Mononuclear cell (primary cell): Measurements from ENCODE around the gene TOP2A. TPM values are rescaled to one million over a fixed set of nuclear protein-coding genes. Genes with fewer than 3 reads are reported as not detected.
"Not testable (repeated sequence)": the region's sequence is repeated elsewhere in the genome, so short reads cannot be mapped to it uniquely, and the experiment has no call there.

Experiments used
- H3K27me3 ChIP-seq: 2 replicates; pipeline ENCODE4 v1.6.0; 2011; ENCODE audit warnings: low read length, control low read depth; ENCODE audit not compliant: insufficient read depth
- H3K4me1 ChIP-seq: 2 replicates; pipeline ENCODE4 v1.5.1; 2011; ENCODE audit warnings: mild to moderate bottlenecking, low read length, control low read depth; ENCODE audit not compliant: insufficient read depth
- H3K4me3 ChIP-seq: 2 replicates; pipeline ENCODE4 v1.5.1; 2011; ENCODE audit warnings: mild to moderate bottlenecking, low read length, moderate library complexity
- H3K9me3 ChIP-seq: 2 replicates; pipeline ENCODE4 v1.5.1; 2011; ENCODE audit warnings: low read depth, mild to moderate bottlenecking, control low read depth, low read length
- total RNA-seq: library from RNA; depleted of rRNA; stranded (reverse); fragments of >200 nt; gene quantifications from one replicate; pipeline ENCODE4 v1.2.3, GENCODE V29; 2012

The TOP2A gene
- total RNA-seq, 1 donor, result 1.7 TPM

GRCh38 chr17:40377832-40378231 lies 39.9 kb downstream of the TOP2A start:
- Histone ChIP-seq H3K9me3 (no peaks in the 10 kb centered on the region), H3K4me3 (no peak overlapping the region), H3K4me1 (no peaks in the 10 kb centered on the region)

GRCh38 chr17:40376541-40376940 lies 41.2 kb downstream of the TOP2A start:
- H3K4me3 ChIP-seq, H3K9me3 ChIP-seq, H3K4me1 ChIP-seq, H3K27me3 ChIP-seq: not testable (repeated sequence)

More at GRCh38 chr17:40377832-40378231, 39.9 kb downstream of the TOP2A start:
- H3K27me3 ChIP-seq, result no peaks in the 10 kb centered on the region

GRCh38 chr17:40375786-40376185 lies 41.9 kb downstream of the TOP2A start:
- H3K9me3 ChIP-seq, H3K27me3 ChIP-seq, H3K4me1 ChIP-seq, H3K4me3 ChIP-seq: not testable (repeated sequence)

GRCh38 chr17:40374821-40375498 lies 42.7 kb downstream of the TOP2A start:
- no peaks in the 10 kb centered on the region for H3K4me1 ChIP-seq
- no peaks in the 10 kb centered on the region for H3K9me3 ChIP-seq
- no peak overlapping the region for H3K4me3 ChIP-seq
- H3K27me3 ChIP-seq, result no peaks in the 10 kb centered on the region

- Histone ChIP-seq H3K4me1 (no peaks in the 10 kb centered on the region), H3K4me3 (no peak overlapping the region), H3K27me3 (no peaks in the 10 kb centered on the region), H3K9me3 (no peaks in the 10 kb centered on the region)
Measured at GRCh38 chr17:40373999-40374398, 43.7 kb downstream of the TOP2A start.

- Histone ChIP-seq H3K4me1 (no peaks in the 10 kb centered on the region), H3K27me3 (no peaks in the 10 kb centered on the region), H3K9me3 (no peaks in the 10 kb centered on the region)
Measured at GRCh38 chr17:40373324-40373723, 44.4 kb downstream of the TOP2A start.

GRCh38 chr17:40372644-40373043 lies 45.1 kb downstream of the TOP2A start:
- not testable (repeated sequence) for H3K9me3 ChIP-seq, H3K27me3 ChIP-seq, H3K4me1 ChIP-seq, H3K4me3 ChIP-seq

More at GRCh38 chr17:40373324-40373723, 44.4 kb downstream of the TOP2A start:
- H3K4me3 ChIP-seq, result no peak overlapping the region

- H3K27me3 ChIP-seq, result no peaks in the 10 kb centered on the region
- no peak overlapping the region for H3K4me3 ChIP-seq
- H3K4me1 ChIP-seq, result no peaks in the 10 kb centered on the region
- no peaks in the 10 kb centered on the region for H3K9me3 ChIP-seq
Measured at GRCh38 chr17:40372031-40372430, 45.7 kb downstream of the TOP2A start.

GRCh38 chr17:40371261-40371929 lies 46.3 kb downstream of the TOP2A start:
- H3K9me3 ChIP-seq, result no peaks in the 10 kb centered on the region

GRCh38 chr17:40369923-40370322 lies 47.8 kb downstream of the TOP2A start:
- Histone ChIP-seq H3K4me1 (no peaks in the 10 kb centered on the region), H3K9me3 (no peaks in the 10 kb centered on the region), H3K4me3 (no peak overlapping the region), H3K27me3 (no peaks in the 10 kb centered on the region)

More at GRCh38 chr17:40371261-40371929, 46.3 kb downstream of the TOP2A start:
- Histone ChIP-seq H3K4me1 (no peaks in the 10 kb centered on the region), H3K4me3 (no peak overlapping the region), H3K27me3 (no peaks in the 10 kb centered on the region)

GRCh38 chr17:40367728-40368127 lies 50.0 kb downstream of the TOP2A start:
- not testable (repeated sequence) for H3K4me1 ChIP-seq, H3K27me3 ChIP-seq, H3K9me3 ChIP-seq, H3K4me3 ChIP-seq

GRCh38 chr17:40366861-40367518 lies 50.7 kb downstream of the TOP2A start:
- Histone ChIP-seq H3K9me3 (no peaks in the 10 kb centered on the region), H3K4me3 (no peak overlapping the region), H3K27me3 (peaks cover 11% of the 10 kb centered on the region), H3K4me1 (peaks cover 12% of the 10 kb centered on the region)

GRCh38 chr17:40366076-40366860 lies 51.4 kb downstream of the TOP2A start:
- no peaks in the 10 kb centered on the region for H3K9me3 ChIP-seq
- peaks cover 14% of the 10 kb centered on the region for H3K27me3 ChIP-seq
- H3K4me3 ChIP-seq, result no peak overlapping the region
- peaks cover 12% of the 10 kb centered on the region for H3K4me1 ChIP-seq

- no peaks in the 10 kb centered on the region for H3K9me3 ChIP-seq
- H3K27me3 ChIP-seq, result peaks cover 22% of the 10 kb centered on the region
- H3K4me1 ChIP-seq, result peaks cover 12% of the 10 kb centered on the region
- no peak overlapping the region for H3K4me3 ChIP-seq
Measured at GRCh38 chr17:40364906-40365305, 52.8 kb downstream of the TOP2A start.
